A673 (cell line): ENCODE measurements around the gene CASKIN2.

Experiments
- EZH2 ChIP-seq: fragments of 200-600 bp; sonication (generic); IDR thresholded peaks from 2 replicates; pipeline ENCODE4 v1.6.1; 2017; ENCODE audit warnings: borderline replicate concordance, low read depth, mild to moderate bottlenecking, mixed read lengths, antibody characterized with exemption, low read length; ENCODE audit not compliant: poor library complexity, severe bottlenecking
- TF ChIP-seq, protein P1 (sequence below): fragments of 300-800, 200-600 bp; sonication (generic); conservative IDR thresholded peaks from 2 replicates; pipeline ENCODE4 v1.5.1; 2017; ENCODE audit warnings: low read depth, mild to moderate bottlenecking, antibody characterized with exemption, low read length, moderate library complexity, mixed read lengths

DNA sequence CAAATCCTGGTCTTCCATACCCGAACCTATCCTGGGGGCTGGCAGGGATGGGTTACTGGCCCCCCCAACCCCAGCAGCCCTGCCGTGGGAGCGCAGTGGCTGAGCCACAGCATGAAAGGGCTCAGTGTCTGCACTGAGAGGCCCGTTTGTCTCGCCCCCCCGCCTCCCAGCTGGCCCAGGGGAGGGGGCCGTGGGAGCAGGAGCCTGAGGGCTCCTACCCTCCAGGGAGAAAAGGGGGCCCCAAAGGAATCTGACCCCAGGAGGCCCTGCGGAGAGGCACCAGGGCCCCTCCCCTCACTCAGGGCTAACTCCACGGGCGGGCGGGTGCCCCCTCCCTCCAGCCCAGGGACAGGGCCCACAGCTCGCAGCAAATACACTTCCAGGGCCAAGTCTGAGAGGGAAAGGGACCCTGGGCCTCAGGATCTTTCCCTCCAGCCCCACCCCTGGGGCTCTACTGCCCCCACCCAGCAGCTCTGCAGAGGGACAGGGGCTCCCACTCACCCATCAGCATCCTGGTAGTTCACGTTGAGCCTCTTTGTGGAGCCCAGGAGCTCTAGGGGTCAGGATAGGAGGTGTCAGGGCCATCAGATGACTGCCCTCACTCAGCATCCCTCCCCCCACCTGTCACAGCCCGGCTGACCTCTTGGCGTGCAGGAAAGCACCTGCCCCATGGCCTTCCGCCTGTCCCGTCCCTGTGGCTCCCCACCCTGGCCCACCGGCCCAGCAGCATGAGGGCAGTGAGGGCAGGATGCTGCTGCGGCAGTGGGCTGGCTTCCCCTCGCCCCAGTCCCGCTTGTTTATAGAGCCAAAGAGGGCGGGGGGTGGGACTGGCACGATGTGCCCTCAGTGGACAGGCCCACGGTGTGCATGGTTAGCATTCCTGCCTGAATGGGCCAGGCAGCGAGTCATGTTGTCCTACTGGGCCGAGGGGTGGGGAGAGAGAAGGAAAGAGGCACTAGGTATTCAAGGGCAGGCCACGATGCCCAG lies 7.3 kb downstream of the CASKIN2 start:
- TF ChIP-seq EZH2, result no peak
- TF ChIP-seq, protein P1, sequence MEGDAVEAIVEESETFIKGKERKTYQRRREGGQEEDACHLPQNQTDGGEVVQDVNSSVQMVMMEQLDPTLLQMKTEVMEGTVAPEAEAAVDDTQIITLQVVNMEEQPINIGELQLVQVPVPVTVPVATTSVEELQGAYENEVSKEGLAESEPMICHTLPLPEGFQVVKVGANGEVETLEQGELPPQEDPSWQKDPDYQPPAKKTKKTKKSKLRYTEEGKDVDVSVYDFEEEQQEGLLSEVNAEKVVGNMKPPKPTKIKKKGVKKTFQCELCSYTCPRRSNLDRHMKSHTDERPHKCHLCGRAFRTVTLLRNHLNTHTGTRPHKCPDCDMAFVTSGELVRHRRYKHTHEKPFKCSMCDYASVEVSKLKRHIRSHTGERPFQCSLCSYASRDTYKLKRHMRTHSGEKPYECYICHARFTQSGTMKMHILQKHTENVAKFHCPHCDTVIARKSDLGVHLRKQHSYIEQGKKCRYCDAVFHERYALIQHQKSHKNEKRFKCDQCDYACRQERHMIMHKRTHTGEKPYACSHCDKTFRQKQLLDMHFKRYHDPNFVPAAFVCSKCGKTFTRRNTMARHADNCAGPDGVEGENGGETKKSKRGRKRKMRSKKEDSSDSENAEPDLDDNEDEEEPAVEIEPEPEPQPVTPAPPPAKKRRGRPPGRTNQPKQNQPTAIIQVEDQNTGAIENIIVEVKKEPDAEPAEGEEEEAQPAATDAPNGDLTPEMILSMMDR, result no peak
